HepG2 (cell line): Measurements from ENCODE around the gene RIPPLY1. TPM values are rescaled to one million over a fixed set of nuclear protein-coding genes. Genes with fewer than 3 reads are reported as not detected.

Experiments used
- ATAC-seq: fragments of 200-7000 bp; cut with Tn5 transposase; 3 replicates; pipeline ENCODE4 v1.9.1; 2020; ENCODE audit warnings: mild to moderate bottlenecking, moderate library complexity
- BruUV-seq: library from RNA; stranded (reverse); fragments of 400-500 nt; replicated peaks from 2 replicates; lab custom pipeline; 2021; lab: Mats Ljungman, UMichigan
- CTCF ChIA-PET: fragments of 300-600 bp; formaldehyde crosslinking; extraction: SDS; loops from one replicate; lab custom pipeline; 2021; ENCODE audit warnings: low total read pairs, inconsistent platforms, low intra/inter-chr PET ratio; lab: Yijun Ruan, JAX
- POLR2A ChIA-PET: fragments of 350-600 bp; sonication (Branson Sonifier 250); formaldehyde crosslinking; loops from one replicate; lab custom pipeline; 2020; ENCODE audit warnings: antibody characterized with exemption, inconsistent platforms; lab: Yijun Ruan, JAX
- DNase-seq: peaks from one replicate; pipeline ENCODE4 v3.0.0-alpha.2; 2015; ENCODE audit warnings: low spot score
- FAIRE-seq: peaks from 3 replicates; lab custom pipeline; 2011; peaks lifted over from hg19 to GRCh38; lab: Jason Lieb, UNC
- H2AFZ ChIP-seq: one replicate; pipeline ENCODE4 v1.6.1; 2011; ENCODE audit warnings: low read length, inconsistent platforms
- H3K27ac ChIP-seq: fragments of 300-600 bp; 3 replicates; pipeline ENCODE4 v1.8.0; 2011; ENCODE audit warnings: mixed run types, mild to moderate bottlenecking, mixed read lengths, low read length, inconsistent platforms; ENCODE audit not compliant: insufficient read depth; ENCODE audit errors: extremely low read length
- H3K27me3 ChIP-seq, 2 experiments: fragments of 200-600 bp in 1 of 2; 2 replicates in 1 of 2; 3 replicates in 1 of 2; pipeline versions ENCODE4 v1.6.0 to v1.8.0; 2011; ENCODE audit warnings: low read length in 2 of 2, mild to moderate bottlenecking in 2 of 2, moderate library complexity in 2 of 2, inconsistent platforms in 1 of 2; ENCODE audit not compliant: insufficient read depth in 2 of 2, control insufficient read depth in 1 of 2
- H3K36me3 ChIP-seq, 2 experiments: fragments of 200-600 bp in 1 of 2; replicated peaks in 1 of 2; 2 replicates in 1 of 2; 3 replicates in 1 of 2; pipeline versions ENCODE4 v1.5.1 to v1.8.0; 2011; ENCODE audit warnings: low read length in 2 of 2, inconsistent platforms in 1 of 2; ENCODE audit not compliant: insufficient read depth in 2 of 2, control insufficient read depth in 1 of 2
- H3K4me1 ChIP-seq: 2 replicates; pipeline ENCODE4 v1.5.1; 2012; ENCODE audit warnings: low read length, inconsistent platforms; ENCODE audit not compliant: insufficient read depth
- H3K4me2 ChIP-seq: 2 replicates; pipeline ENCODE4 v1.6.0; 2011; ENCODE audit warnings: low read depth, low read length, inconsistent platforms
- H3K4me3 ChIP-seq, 3 experiments: fragments of 200-600 bp in 1 of 3; sonication (generic), shearing (Covaris generic) in 1 of 3; replicated peaks in 1 of 3; 2 replicates each; pipeline ENCODE4 v1.5.1; 2011 to 2016; ENCODE audit warnings: low read length in 3 of 3, inconsistent platforms in 2 of 3, low read depth in 2 of 3, mild to moderate bottlenecking in 2 of 3, control low read depth in 1 of 3, mixed read lengths in 1 of 3; ENCODE audit not compliant: insufficient read depth in 1 of 3
- H3K79me2 ChIP-seq: one replicate; pipeline ENCODE4 v1.6.1; 2011; ENCODE audit warnings: low read length, inconsistent platforms; ENCODE audit not compliant: insufficient read depth
- H3K9ac ChIP-seq: 2 replicates; pipeline ENCODE4 v1.6.0; 2011; ENCODE audit warnings: mild to moderate bottlenecking, low read depth, low read length, inconsistent platforms; ENCODE audit not compliant: insufficient read depth
- H3K9me3 ChIP-seq: 2 replicates; pipeline ENCODE4 v1.5.1; 2012; ENCODE audit warnings: mild to moderate bottlenecking, low read length
- H4K20me1 ChIP-seq: 2 replicates; pipeline ENCODE4 v1.6.0; 2011; ENCODE audit warnings: inconsistent platforms, mild to moderate bottlenecking, low read length, moderate library complexity; ENCODE audit not compliant: insufficient read depth
- CBX5 ChIP-seq: sonication (generic); formaldehyde crosslinking; IDR thresholded peaks from 2 replicates; pipeline ENCODE4 v1.4.0; 2020; ENCODE audit warnings: missing genetic modification reagents, borderline replicate concordance
- JARID2 ChIP-seq: sonication (generic); formaldehyde crosslinking; IDR thresholded peaks from 2 replicates; pipeline ENCODE4 v1.8.1; 2023; ENCODE audit warnings: missing genetic modification reagents, inconsistent platforms; ENCODE audit not compliant: insufficient replicate concordance
- KLF15 ChIP-seq: sonication (generic); formaldehyde crosslinking; IDR thresholded peaks from 2 replicates; pipeline ENCODE4 v1.8.1; 2023; ENCODE audit warnings: borderline replicate concordance, mild to moderate bottlenecking, inconsistent platforms, missing genetic modification reagents, mixed read lengths
- MIXL1 ChIP-seq: IDR thresholded peaks from 2 replicates; pipeline ENCODE4 v1.6.1; 2016
- MNT ChIP-seq: fragments of 450-650 bp; IDR thresholded peaks from 2 replicates; pipeline ENCODE4 v1.6.1; 2016
- RAD51 ChIP-seq: fragments of 450-650 bp; IDR thresholded peaks from 2 replicates; pipeline ENCODE4 v1.6.1; 2016; ENCODE audit warnings: borderline replicate concordance
- RFXANK ChIP-seq: IDR thresholded peaks from 2 replicates; pipeline ENCODE4 v1.6.1; 2016
- ZNF703 ChIP-seq: sonication (generic); formaldehyde crosslinking; IDR thresholded peaks from 2 replicates; pipeline ENCODE4 v1.5.1; 2020; ENCODE audit warnings: missing genetic modification reagents, mild to moderate bottlenecking, moderate library complexity, borderline replicate concordance
- WGBS: methylation state at CpG from one replicate; pipeline ENCODE4 v1.1.6; 2017; ENCODE audit warnings: low lambda C conversion rate; 5-methylcytosine and 5-hydroxymethylcytosine counted together
- in situ Hi-C: cut with HindIII; loops from 2 replicates; pipeline ENCODE4 v1.10.0; 2017; ENCODE audit warnings: low pct_unique_long_range_greater_than_20kb; ENCODE audit not compliant: extremely low pct_ligation_motif_present
- intact Hi-C: fragments of 100-400 bp; cut with micrococcal nuclease; formaldehyde crosslinking; loops from one replicate; pipeline ENCODE4 v1.10.0; 2022; ENCODE audit not compliant: unreplicated experiment
- polyA plus RNA-seq, 8 experiments: library from polyadenylated mRNA; depleted of rRNA in 3 of 8; stranded (reverse) in 7 of 8; unstranded in 1 of 8; fragments of >200 nt; fragmentation: Illumina TruSeq in 4 of 8; extraction: Trizol in 4 of 8; gene quantifications; 2 replicates each; pipeline versions ENCODE4 v1.2.1 to v1.2.3, GENCODE V29; 2011 to 2016; ENCODE audit warnings: low read depth in 4 of 8, missing spikeins in 1 of 8, mixed read lengths in 1 of 8; ENCODE audit not compliant: insufficient read depth in 1 of 8
- total RNA-seq, 5 experiments: library from RNA; depleted of rRNA; stranded (reverse); fragments of >200 nt; fragmentation: Illumina TruSeq; extraction: Trizol; gene quantifications; 2 replicates each; pipeline ENCODE4 v1.2.3, GENCODE V29; 2016; ENCODE audit warnings: low read depth in 1 of 5
- TF ChIP-seq, protein P1 (sequence below): sonication (generic); formaldehyde crosslinking; IDR thresholded peaks from 2 replicates; pipeline ENCODE4 v1.4.0; 2020; ENCODE audit warnings: missing genetic modification reagents, borderline replicate concordance

Gene RIPPLY1
- total and polyA plus RNA-seq, 2 of the 13 experiments (the other 11 are each of a cell fraction or from before 2014, with no cell fraction given), result 0.41 to 0.49 TPM

DNA sequence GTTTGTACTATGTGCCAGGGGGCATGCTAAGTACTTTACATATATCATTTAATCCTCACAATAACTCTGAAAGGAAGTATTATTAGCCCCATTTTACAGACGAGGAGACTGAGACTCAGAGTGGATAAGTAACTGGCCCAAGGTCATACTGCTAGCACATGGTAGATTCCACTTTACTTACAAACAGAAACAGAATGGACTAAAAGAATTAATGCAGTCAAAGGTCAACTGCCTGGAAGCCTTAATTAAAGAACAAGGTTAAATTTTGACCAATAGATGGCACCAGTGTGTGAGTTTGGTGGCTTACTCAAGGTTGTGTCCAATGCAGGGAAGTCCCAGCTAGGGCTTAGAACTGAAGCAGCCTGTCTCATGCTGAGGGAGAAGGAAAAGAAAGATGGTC, 4.7 kb downstream of the RIPPLY1 start (continued):
- TF ChIP-seq, protein P1, sequence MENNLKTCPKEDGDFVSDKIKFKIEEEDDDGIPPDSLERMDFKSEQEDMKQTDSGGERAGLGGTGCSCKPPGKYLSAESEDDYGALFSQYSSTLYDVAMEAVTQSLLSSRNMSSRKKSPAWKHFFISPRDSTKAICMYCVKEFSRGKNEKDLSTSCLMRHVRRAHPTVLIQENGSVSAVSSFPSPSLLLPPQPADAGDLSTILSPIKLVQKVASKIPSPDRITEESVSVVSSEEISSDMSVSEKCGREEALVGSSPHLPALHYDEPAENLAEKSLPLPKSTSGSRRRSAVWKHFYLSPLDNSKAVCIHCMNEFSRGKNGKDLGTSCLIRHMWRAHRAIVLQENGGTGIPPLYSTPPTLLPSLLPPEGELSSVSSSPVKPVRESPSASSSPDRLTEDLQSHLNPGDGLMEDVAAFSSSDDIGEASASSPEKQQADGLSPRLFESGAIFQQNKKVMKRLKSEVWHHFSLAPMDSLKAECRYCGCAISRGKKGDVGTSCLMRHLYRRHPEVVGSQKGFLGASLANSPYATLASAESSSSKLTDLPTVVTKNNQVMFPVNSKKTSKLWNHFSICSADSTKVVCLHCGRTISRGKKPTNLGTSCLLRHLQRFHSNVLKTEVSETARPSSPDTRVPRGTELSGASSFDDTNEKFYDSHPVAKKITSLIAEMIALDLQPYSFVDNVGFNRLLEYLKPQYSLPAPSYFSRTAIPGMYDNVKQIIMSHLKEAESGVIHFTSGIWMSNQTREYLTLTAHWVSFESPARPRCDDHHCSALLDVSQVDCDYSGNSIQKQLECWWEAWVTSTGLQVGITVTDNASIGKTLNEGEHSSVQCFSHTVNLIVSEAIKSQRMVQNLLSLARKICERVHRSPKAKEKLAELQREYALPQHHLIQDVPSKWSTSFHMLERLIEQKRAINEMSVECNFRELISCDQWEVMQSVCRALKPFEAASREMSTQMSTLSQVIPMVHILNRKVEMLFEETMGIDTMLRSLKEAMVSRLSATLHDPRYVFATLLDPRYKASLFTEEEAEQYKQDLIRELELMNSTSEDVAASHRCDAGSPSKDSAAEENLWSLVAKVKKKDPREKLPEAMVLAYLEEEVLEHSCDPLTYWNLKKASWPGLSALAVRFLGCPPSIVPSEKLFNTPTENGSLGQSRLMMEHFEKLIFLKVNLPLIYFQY (CRISPR knock-in tag), result no peak
- TF ChIP-seq MIXL1 (peak; percentile 69; the same call in 1 of the 2 replicates), ZNF703 (CRISPR knock-in tag) (no peak), CBX5 (CRISPR knock-in tag) (no peak)
- TF ChIP-seq, all 625 proteins: peak for 19

- intact Hi-C loops, result no loop called here
- POLR2A ChIA-PET, result no interaction called here
- no TSS peak for BruUV-seq
- Histone ChIP-seq H3K36me3 (no peaks in the 10 kb centered on the region), H3K27ac (no peak overlapping the region), H3K4me1 (peaks cover 58% of the 10 kb centered on the region), H3K9ac (no peak overlapping the region), H3K4me3 (no peak overlapping the region), H4K20me1 (no peaks in the 10 kb centered on the region), H2AFZ (no peak overlapping the region), H3K27me3 (no peaks in the 10 kb centered on the region), H3K79me2 (no peaks in the 10 kb centered on the region), H3K9me3 (no peaks in the 10 kb centered on the region), H3K4me2 (no peak overlapping the region)
- no peak for ATAC-seq
- no peak for DNase-seq
- in situ Hi-C loops, result no loop called here
- CTCF ChIA-PET, result interaction anchor here (2.4 kb wide), 1 partner anchor 62 kb away, joined by 15 read pairs; no protein-coding TSS in a partner anchor
- TF ChIP-seq RFXANK (CRISPR knock-in tag), result no peak
- TF ChIP-seq MNT, result no peak
- TF ChIP-seq KLF15 (CRISPR knock-in tag), result no peak
- no peak for TF ChIP-seq JARID2
- TF ChIP-seq RAD51, result no peak
- 97% methylated on average over 6 of the region's 6 CpGs for WGBS
- no peak for FAIRE-seq
Measured at GRCh38 chrX:106897259-106897658, 5.9 kb downstream of the RIPPLY1 start.
